ENCODE data around the gene RP9. TPM values are rescaled to one million over a fixed set of nuclear protein-coding genes. Genes with fewer than 3 reads are reported as not detected.
"Not testable (repeated sequence)": the region's sequence is repeated elsewhere in the genome, so short reads cannot be mapped to it uniquely, and the experiment has no call there.

Gene RP9
- total RNA-seq, 1 experiment from 2014 or later, result 16.2 TPM

DNA sequence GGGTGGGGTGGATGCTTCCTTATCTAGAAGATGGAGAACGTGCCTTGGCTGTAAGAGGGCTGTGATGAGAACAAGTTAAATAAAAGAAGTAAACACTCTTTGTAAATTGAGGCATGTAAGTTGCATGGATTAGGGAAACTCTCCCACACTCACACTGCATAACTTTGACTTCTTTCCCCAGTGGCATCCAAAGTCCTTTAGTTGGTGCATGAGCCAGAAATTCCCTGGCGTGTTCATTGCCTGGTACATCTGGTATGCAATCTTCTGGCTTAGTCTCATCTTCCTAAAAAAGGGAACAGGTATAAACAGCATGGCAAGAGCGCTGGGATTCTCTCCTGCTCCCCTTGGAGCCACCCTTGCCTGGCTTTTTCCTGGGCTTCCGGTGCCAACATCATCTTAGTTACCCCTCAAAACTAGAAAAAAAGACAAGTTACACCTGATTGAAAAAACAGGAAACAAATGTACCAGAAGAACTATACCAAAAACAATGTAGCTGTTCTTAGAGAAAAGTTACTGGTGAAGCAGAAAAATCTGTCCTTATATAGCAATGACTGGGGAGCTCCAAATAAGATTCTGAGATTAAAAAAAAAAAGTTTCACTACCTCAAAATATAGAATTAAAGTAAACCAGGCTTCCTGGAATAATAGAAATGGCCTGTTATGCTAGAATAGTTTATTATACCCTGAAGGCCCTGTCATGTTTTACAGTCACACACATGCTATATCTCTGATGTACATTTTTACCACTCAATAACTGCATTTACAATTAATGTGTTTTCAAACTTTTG lies 9.9 kb downstream of the RP9 start:
- H4K91ac ChIP-seq (ENCODE audit: insufficient read length, low read depth, low read length), result no peak overlapping the region
- H3K23me2 ChIP-seq (ENCODE audit: insufficient read length, low read depth, low read length, poor library complexity, severe bottlenecking), result no peaks in the 10 kb centered on the region
- H3K9me3 ChIP-seq (ENCODE audit: control insufficient read depth, low read depth, low read length), result no peaks in the 10 kb centered on the region
- H2BK12ac ChIP-seq (ENCODE audit: insufficient read length, low read depth, low read length), result no peak overlapping the region
- H3K4me2 ChIP-seq (ENCODE audit: insufficient read depth, insufficient read length, low read length), result no peak overlapping the region
- Mint-ChIP-seq H3K4me1 (no peaks in the 10 kb centered on the region), H3K4me3 (no peak overlapping the region), H3K27me3 (ENCODE audit: low read depth) (no peaks in the 10 kb centered on the region), H3K36me3 (ENCODE audit: insufficient read depth in 1 of 3, low read depth in 3 of 3) (peaks cover 29 to 83% (median 73%) of the 10 kb centered on the region in 3 experiments; a peak in 5 of 7 replicates), H3K27ac (no peak overlapping the region), H3K9me3 (no peaks in the 10 kb centered on the region)
- no peak overlapping the region for H2BK15ac ChIP-seq (ENCODE audit: low read depth, low read length)
- no peak overlapping the region for H3K4ac ChIP-seq (ENCODE audit: low read depth, low read length)
- no peak overlapping the region for H3K27ac ChIP-seq (ENCODE audit: insufficient read length, low read depth, low read length)
- H3K18ac ChIP-seq (ENCODE audit: insufficient read length, low read depth, low read length), result no peak overlapping the region
- H4K20me1 ChIP-seq (ENCODE audit: control insufficient read depth, insufficient read depth, insufficient read length), result no peaks in the 10 kb centered on the region
- H3K27me3 ChIP-seq (ENCODE audit: insufficient read depth, low read length), result no peaks in the 10 kb centered on the region
- no peak overlapping the region for H3K56ac ChIP-seq (ENCODE audit: insufficient read length, low read depth, low read length)
- no peak overlapping the region for H2BK5ac ChIP-seq (ENCODE audit: insufficient read length, low read length)
- no peaks in the 10 kb centered on the region for H3K79me1 ChIP-seq (ENCODE audit: insufficient read depth, low read depth, low read length, poor library complexity, severe bottlenecking)
- no peak overlapping the region for H4K5ac ChIP-seq (ENCODE audit: insufficient read length, low read depth, low read length)
- TF ChIP-seq, protein P1, sequence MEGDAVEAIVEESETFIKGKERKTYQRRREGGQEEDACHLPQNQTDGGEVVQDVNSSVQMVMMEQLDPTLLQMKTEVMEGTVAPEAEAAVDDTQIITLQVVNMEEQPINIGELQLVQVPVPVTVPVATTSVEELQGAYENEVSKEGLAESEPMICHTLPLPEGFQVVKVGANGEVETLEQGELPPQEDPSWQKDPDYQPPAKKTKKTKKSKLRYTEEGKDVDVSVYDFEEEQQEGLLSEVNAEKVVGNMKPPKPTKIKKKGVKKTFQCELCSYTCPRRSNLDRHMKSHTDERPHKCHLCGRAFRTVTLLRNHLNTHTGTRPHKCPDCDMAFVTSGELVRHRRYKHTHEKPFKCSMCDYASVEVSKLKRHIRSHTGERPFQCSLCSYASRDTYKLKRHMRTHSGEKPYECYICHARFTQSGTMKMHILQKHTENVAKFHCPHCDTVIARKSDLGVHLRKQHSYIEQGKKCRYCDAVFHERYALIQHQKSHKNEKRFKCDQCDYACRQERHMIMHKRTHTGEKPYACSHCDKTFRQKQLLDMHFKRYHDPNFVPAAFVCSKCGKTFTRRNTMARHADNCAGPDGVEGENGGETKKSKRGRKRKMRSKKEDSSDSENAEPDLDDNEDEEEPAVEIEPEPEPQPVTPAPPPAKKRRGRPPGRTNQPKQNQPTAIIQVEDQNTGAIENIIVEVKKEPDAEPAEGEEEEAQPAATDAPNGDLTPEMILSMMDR (conservative IDR thresholded peaks at IDR 0.05), result no peak
- H2AK5ac ChIP-seq (ENCODE audit: insufficient read length, low read length), result no peak overlapping the region
- DNase-seq, result no peak
- H2AFZ ChIP-seq (ENCODE audit: low read length), result no peak overlapping the region
- H3K9ac ChIP-seq (ENCODE audit: extremely low read depth, insufficient read length, low read length), result no peak overlapping the region
- H2BK120ac ChIP-seq (ENCODE audit: low read depth, low read length, poor library complexity, severe bottlenecking), result no peak overlapping the region
- no peak overlapping the region for H4K8ac ChIP-seq (replicated peaks; ENCODE audit: insufficient read length, low read depth, low read length)
- H3K4me1 ChIP-seq (ENCODE audit: insufficient read depth, low read length), result no peaks in the 10 kb centered on the region
- H3K14ac ChIP-seq (ENCODE audit: insufficient read depth, low read length), result no peak overlapping the region
- H2BK20ac ChIP-seq (ENCODE audit: low read depth, low read length, poor library complexity, severe bottlenecking), result no peak overlapping the region
- WGBS (ENCODE audit: extremely low coverage, insufficient read length, low lambda C conversion rate), result no CpG with 5 or more reads among the region's 4 CpGs
- H3T11ph ChIP-seq (ENCODE audit: low read length), result no peak overlapping the region
- H3K79me2 ChIP-seq (ENCODE audit: insufficient read depth, low read length), result no peaks in the 10 kb centered on the region
- no peak overlapping the region for H3K23ac ChIP-seq (ENCODE audit: insufficient read length, low read depth, low read length)

DNA sequence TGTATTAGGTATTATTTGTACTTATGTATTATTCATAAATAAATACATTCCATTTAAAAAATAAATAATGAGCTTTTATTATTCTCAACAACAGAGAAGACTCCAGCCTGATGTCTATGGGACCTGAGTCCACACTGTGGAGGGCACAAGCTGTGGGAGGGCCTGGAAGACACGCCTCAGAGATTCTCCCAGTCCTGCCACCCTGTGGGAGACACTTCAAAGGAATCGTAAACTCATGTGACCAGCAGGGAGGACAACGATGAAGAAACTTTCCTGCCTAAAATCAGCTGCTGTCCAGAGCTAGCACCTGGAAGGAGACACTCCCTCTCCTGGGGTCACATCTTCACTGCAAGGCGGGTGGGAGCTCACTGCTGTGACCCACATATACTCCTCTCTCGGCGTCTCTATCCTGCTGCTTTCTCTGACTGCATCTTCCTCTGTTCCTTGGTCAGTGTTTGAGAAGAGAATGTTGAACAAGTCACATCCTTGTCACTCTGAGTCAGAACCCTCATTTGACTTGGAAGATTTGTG lies 14.4 kb downstream of the RP9 start:
- H3K27ac Mint-ChIP-seq; H3K14ac ChIP-seq (ENCODE audit: insufficient read depth, low read length); H3K79me1 ChIP-seq (ENCODE audit: insufficient read depth, low read depth, low read length, poor library complexity, severe bottlenecking); H3K9me3 Mint-ChIP-seq; H2BK5ac ChIP-seq (ENCODE audit: insufficient read length, low read length); H3K79me2 ChIP-seq (ENCODE audit: insufficient read depth, low read length); H4K91ac ChIP-seq (ENCODE audit: insufficient read length, low read depth, low read length); H3K27ac ChIP-seq (ENCODE audit: insufficient read length, low read depth, low read length); DNase-seq; H3T11ph ChIP-seq (ENCODE audit: low read length); H3K23ac ChIP-seq (ENCODE audit: insufficient read length, low read depth, low read length); H2AK5ac ChIP-seq (ENCODE audit: insufficient read length, low read length); H3K9ac ChIP-seq (ENCODE audit: extremely low read depth, insufficient read length, low read length); H3K4ac ChIP-seq (ENCODE audit: low read depth, low read length); H2BK120ac ChIP-seq (ENCODE audit: low read depth, low read length, poor library complexity, severe bottlenecking); H2BK15ac ChIP-seq (ENCODE audit: low read depth, low read length); H4K20me1 ChIP-seq (ENCODE audit: control insufficient read depth, insufficient read depth, insufficient read length); H3K56ac ChIP-seq (ENCODE audit: insufficient read length, low read depth, low read length); H3K27me3 Mint-ChIP-seq (ENCODE audit: low read depth); H3K9me3 ChIP-seq (ENCODE audit: control insufficient read depth, low read depth, low read length); H3K27me3 ChIP-seq (ENCODE audit: insufficient read depth, low read length); H3K23me2 ChIP-seq (ENCODE audit: insufficient read length, low read depth, low read length, poor library complexity, severe bottlenecking); H2BK12ac ChIP-seq (ENCODE audit: insufficient read length, low read depth, low read length); H4K8ac ChIP-seq (replicated peaks; ENCODE audit: insufficient read length, low read depth, low read length); H3K4me1 ChIP-seq (ENCODE audit: insufficient read depth, low read length); H2AFZ ChIP-seq (ENCODE audit: low read length); H3K4me3 Mint-ChIP-seq; H3K4me1 Mint-ChIP-seq; H3K4me2 ChIP-seq (ENCODE audit: insufficient read depth, insufficient read length, low read length); H3K18ac ChIP-seq (ENCODE audit: insufficient read length, low read depth, low read length); H4K5ac ChIP-seq (ENCODE audit: insufficient read length, low read depth, low read length); H2BK20ac ChIP-seq (ENCODE audit: low read depth, low read length, poor library complexity, severe bottlenecking): not testable (repeated sequence)
- WGBS (ENCODE audit: extremely low coverage, insufficient read length, low lambda C conversion rate), result no CpG with 5 or more reads among the region's 6 CpGs
- H3K36me3 Mint-ChIP-seq (ENCODE audit: insufficient read depth in 1 of 3, low read depth in 3 of 3), result peaks cover 21 to 58% (median 50%) of the 10 kb centered on the region in 3 experiments; a peak in 6 of 7 replicates

All from H9 (cell line).